COR-L47 (cell line): ENCODE measurements around the gene ANKRD36C.
"Not testable (repeated sequence)": the region's sequence is repeated elsewhere in the genome, so short reads cannot be mapped to it uniquely, and the experiment has no call there.

Experiments used
- DNase-seq: peaks from one replicate; lab custom pipeline; 2025; lab: John Stamatoyannopoulos, UW

The ANKRD36C gene

GRCh38 chr2:95991351-95992094 lies at the start of gene ANKRD36C:
Gene ANKRD36C (minus strand): TSS chr2:95991824. CDS start chr2:95991708, 116 bp downstream.
- DNase-seq = not testable (repeated sequence)

GRCh38 chr2:96035554-96035953 lies 43.9 kb upstream of the ANKRD36C start:
- not testable (repeated sequence) for DNase-seq

DNA sequence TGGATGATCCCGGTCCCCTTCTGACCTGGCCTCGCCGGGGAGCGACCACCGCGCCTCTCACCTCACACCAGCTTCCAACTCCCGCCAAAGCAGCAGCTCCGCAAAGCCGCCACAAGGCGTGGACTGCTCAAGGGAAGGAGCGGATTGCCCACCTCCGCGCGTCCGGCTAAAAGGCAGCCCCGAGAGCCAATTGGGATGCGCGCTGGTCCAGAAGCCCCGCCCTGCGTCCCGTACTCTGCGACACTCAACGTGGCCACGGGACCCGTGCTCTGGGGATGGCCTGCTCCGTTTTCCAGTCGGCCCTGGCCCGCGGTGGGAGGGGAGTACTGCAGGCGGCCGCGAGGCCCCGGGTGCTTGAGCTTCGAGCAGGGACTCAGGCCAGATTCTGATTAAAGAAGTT lies 43.2 kb upstream of the ANKRD36C start, which contains the start of gene GPAT2:
Gene GPAT2 (minus strand): TSS at position 125 of the 400 bp plus-strand sequence. CDS start 2,557 bp downstream, outside the sequence.
- not testable (repeated sequence) for DNase-seq

DNA sequence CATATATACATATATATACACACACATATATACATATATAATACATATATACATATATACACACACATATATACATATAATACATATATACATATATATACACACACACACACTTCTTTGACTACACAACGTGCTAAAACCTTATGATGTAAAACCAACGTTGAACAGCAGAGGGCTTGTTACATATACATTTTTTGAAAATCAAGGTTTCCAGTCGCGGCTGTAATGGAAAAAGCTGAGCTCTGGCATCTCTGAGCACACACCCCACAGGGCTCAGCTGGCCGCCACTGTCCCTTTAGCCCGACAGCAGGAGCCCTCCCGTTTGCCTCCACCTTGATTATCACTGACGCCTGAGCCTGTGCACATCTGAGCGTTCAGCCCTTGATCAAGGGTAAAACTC lies 42.4 kb upstream of the ANKRD36C start:
- not testable (repeated sequence) for DNase-seq

GRCh38 chr2:96027725-96028325 lies 36.2 kb upstream of the ANKRD36C start:
- not testable (repeated sequence) for DNase-seq

DNA sequence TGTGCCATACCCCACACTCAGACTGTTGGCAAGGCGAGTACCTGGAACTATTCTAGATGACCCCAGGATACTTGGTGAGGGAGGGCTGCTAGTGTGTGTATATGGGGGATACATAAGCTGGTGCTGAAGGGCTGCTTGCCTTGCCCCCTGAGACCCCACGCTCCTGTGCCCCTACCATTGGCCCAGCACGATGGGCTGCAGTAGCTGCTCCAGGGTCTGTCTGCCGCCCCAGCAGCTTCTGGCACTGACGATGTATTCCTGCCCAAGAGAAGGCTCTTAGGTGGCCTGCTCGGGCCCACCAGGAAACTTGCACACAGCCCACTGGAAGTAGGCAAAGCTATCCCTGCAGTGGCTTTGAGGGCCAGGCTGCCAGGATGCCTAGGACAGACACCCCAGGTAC lies 34.1 kb upstream of the ANKRD36C start:
- DNase-seq = not testable (repeated sequence)

- no peak for DNase-seq
Measured at GRCh38 chr2:96025194-96025492, 33.5 kb upstream of the ANKRD36C start.

DNA sequence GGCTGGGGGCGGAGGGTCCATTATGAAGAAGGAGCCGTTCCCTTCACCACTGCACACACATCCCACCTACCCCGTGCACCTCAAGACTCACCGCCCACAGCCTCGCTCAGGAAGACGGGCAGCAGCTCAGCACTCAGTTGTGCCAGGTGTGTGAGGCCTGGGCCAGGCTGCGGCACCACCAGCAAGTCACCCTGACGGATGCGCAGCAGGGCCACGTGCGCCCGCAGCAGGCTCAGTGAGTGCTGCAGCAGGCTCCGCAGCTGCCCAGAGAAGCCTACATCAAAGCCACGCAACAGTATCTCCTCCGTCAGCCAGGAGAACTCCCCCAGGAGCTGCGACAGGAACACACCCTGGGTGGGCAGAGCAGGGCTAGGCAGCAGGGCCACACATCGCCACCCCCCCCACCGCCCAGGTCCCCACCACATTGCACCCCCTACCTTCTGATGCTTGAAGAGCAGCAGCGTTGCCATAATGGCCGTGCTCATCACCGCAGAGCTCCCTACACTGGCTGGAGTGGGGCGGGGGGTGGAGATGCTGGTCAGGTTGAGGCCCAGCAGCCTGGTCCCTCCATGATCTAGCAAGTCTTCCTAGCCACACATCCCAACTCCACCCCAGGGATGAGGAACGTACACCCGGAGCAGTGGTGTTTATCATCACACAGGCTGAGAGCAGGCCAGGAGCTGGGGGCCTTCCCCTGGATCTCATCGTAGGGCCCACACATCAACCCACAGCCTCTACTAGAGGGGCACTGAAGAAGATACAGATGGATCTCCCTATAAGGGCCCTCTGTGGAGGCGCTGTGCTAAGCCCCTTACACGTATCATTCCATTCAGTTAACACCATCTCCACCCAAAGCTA lies 32.9 kb upstream of the ANKRD36C start:
- DNase-seq = no peak

DNA sequence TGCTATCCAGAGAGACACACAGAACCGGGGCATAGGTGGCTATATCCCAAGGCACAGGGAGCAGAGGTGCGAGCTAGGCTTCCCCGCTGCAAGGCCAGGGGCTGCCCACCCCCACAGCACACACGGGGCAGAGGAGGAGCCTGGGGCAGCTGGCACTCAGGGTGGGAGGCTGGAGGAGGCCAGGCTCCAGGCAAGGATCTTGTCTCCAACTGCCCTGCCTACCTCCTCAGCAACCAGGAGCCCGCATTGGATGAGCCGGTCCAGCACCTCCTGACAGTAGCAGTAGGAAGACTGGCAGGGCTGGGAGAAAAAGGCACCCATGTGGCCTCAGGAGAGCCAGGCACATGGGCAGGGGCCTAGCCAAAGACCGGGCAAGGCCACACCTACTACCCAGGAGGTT lies 32.1 kb upstream of the ANKRD36C start:
- not testable (repeated sequence) for DNase-seq

DNA sequence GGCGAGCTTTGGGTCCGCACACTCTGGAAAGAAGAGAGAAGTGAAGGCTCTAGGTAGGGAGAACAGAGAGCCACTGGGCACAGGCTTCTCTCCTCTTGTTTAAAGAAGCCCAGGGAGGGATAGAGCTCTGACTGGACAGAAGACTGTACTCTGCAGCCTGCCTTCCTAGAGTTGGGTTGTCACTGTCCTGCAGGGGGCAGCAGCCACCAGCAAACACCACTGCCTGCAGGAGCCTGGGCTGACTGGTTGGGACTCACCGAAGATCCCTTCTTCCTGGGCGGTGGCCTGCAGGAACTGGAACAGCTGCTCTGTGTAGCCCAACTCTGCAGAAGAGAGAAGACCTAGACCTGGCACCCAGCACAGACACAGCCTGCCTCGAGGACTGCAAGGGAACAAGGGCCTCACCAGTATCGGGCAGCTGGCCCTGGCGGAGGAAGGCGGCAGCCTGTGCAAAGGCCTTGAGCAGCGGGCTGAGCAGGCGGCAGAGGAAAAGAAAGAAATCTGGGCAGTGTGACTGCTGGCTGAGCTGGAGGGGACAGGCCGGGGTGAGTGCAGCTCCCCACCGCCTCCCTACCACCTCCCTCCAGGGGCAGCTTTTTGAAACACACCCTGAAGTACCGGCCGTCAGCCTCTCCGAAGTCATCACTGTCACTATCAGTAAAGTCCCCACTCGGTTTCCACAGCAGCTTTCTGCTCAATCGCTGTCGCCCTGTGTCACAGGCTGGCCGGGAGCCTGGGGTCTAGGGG lies 31.2 kb upstream of the ANKRD36C start:
- not testable (repeated sequence) for DNase-seq

DNA sequence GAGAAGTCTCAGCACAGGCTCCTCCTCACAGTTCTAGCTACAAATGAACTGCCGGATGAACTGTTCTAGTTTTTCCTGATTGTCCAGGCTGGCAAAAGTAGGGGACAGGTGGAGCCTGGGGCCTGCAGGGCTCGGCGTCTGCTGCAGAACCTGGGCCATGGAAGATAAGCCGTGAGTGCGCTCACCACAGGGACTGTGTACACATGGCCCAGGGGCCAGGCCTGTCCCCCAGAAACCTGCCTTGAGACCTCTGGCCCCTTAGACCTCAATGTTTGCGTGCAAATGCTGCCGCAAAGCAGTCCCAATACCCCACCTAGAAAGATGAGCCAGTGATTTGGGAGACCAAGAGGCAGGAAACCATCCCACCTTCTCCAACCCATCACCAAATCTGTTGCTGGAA lies 30.5 kb upstream of the ANKRD36C start:
- not testable (repeated sequence) for DNase-seq

DNA sequence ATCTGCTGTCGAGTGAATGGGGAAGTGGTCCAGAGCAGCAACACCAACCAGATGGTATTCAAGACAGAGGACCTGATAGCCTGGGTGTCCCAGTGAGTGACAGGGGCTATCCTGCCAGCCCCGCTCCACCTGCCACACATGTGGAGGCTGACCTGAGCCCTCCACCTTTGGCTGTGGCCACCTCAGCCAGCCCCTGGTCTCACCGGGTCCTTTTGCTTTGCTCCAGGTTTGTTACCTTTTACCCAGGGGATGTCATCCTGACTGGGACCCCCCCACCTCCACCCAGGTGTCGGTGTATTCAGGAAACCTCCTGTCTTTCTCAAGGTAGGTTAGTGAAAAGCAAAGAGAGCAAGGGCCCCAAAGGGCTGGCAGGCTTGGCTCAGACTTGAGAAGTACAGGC lies 29.5 kb upstream of the ANKRD36C start:
- not testable (repeated sequence) for DNase-seq

GRCh38 chr2:96019909-96020590 lies 28.4 kb upstream of the ANKRD36C start:
- DNase-seq = not testable (repeated sequence)

DNA sequence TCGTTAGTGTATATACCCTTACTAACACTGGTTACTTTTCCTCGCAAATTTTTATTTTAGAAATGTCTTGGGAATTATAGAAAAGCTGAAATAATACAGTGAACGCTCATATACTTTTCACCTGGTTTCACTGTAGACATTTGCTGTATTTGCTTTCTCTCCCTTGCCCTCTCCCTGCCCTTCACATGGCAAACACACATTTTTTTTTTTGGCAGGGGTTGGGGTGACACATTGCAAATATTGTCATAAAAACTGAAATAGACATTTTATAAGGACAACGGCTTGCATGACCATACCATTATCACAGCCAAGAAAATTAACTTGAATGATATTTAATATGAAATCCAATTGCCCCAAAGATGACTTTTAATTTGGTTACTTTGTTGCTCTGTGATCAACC lies 24.7 kb upstream of the ANKRD36C start:
- not testable (repeated sequence) for DNase-seq

DNA sequence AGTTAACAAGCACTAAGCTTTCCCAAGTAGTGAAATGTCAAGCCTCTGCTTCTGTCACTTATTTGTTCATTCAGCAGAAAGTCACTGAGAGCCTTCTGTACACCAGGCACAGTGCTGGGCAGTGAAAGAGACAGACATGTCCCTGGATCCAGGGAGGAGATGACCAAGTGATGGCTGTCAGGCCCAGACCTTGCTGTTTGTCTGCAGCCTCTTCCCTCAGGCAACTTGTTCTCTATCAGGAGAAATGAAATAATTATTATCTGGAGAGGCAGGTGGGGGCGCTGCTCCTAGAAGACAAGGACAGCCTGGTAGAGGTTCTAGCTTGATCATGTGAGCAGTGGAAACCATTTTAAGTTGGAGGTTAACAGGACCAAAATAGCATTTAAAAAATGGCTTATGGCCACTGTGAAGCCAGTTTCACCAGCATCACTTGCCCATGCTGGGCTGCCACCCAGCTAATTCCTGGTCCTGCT lies 21.2 kb upstream of the ANKRD36C start:
- not testable (repeated sequence) for DNase-seq

GRCh38 chr2:96012086-96012791 lies 20.6 kb upstream of the ANKRD36C start:
- not testable (repeated sequence) for DNase-seq

GRCh38 chr2:96011129-96011455 lies 19.5 kb upstream of the ANKRD36C start:
- not testable (repeated sequence) for DNase-seq

GRCh38 chr2:96010320-96011128 lies 18.9 kb upstream of the ANKRD36C start:
- DNase-seq = not testable (repeated sequence)

DNA sequence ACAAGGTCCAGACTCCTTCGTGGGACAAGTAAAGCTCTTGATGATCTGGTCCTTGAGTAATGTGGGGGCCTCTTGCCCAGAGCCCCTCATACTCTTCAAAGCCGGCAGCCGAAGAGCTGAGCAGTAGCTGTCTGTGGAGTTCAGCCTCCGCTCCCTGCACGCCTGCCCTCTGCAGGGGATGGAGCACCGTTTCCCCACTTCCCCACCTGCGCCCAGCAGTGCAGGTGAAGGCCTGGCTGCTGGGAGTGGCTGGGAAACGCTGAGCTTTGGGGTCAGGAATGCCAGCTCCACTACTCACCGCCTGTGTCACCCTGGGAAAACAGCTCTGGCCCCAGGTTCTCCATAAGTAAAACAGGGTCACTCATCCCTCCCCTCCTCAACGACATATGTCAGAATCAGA lies 18.2 kb upstream of the ANKRD36C start:
- DNase-seq = not testable (repeated sequence)

- not testable (repeated sequence) for DNase-seq
Measured at GRCh38 chr2:96008051-96008450, 16.4 kb upstream of the ANKRD36C start.
